Stimulated activated CD4-positive, alpha-beta T cell treated with anti-CD3 and anti-CD28 coated beads, Interleukin-1b, Interleukin-23, amount 100 ng/mL, for 1 hour (primary cell): ENCODE measurements around the gene CYP2W1.
A peak's percentile ranks its signal among the peaks of the same experiment; 100 is the strongest.
"Not testable (repeated sequence)": the region's sequence is repeated elsewhere in the genome, so short reads cannot be mapped to it uniquely, and the experiment has no call there.

ENCODE experiments used
- DNase-seq, 2 donors: peaks; one replicate each; pipeline ENCODE4 v3.0.0-alpha.2; 2020; ENCODE audit warnings: low read depth in 2 of 2

CYP2W1 gene

DNA sequence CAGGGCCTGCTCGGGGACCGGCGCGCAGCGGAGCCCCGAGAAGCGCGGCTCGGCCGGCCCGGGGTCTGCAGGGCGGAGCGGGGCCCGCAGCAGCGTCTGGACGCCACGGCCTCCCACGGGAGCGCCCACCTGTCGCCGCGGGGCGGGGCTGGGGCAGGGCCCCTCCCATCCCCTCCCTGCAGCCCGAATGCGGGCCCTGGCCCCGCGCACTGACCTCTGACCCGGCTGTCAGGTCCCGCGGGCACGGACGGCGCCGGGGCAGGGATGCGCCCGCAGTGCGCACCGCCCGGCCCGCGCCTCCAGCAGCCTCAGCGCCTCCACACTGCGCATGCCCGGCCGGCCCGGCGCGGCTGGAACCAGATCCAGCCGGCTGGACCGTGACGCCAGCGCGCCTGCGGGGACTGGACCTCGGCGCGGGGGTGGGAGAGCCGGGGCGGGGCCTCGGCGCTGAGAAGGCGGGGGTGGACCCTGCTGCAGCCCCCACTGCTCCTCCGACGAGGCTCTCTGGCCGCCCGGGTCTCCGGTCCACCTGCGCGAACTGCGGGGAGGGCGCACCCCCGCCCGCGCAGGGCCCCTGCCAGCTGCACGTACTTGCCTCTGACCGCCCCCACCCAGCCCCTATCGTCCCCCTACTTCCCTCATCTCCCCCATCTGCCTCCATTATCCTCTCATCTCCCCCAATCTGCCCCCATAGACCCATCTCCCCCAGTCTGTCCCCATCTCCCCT, 45.2 kb downstream of the CYP2W1 start:
- DNase-seq: peak; percentile 45 to 69

DNA sequence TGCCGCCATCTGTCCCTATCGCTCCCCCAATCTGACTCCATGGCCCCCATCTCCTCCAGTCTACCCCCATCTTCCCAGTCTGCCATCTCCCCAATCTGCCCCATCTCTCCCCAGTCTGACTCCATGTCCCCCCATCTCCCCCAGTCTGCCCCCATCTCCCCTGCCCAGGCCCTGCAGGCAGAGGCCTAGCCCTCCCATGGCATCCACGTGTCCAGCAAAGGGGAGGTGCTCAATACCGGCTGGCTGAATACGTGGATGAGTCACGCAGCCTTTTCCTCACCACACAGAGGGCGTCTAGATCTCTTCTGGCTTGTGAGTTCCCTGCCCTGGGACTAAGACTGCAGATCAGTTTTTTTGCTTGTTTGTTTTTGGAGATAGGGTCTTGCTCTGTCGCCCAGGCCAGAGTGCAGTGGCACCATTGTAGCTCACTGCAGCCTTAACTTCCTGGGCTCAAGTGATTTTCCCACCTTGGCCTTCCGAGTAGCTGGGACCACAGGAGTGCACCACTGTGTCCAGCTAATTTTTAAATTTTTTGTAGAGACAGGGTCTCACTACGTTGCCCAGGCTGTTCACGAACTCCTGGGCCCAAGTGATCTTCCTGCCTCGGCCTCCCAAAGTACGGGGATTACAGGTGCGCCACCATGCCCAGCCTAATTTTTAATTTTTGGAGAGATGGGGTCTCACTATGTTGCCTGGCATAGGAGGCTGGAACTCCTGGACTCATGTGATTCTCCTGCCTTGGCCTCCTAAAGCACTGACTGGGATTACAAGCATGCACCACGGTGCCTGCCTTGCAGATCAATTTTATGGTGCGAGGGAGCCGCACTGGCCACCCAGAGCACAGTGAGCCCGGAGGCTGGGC, 46.0 kb downstream of the CYP2W1 start:
- DNase-seq: no peak

DNA sequence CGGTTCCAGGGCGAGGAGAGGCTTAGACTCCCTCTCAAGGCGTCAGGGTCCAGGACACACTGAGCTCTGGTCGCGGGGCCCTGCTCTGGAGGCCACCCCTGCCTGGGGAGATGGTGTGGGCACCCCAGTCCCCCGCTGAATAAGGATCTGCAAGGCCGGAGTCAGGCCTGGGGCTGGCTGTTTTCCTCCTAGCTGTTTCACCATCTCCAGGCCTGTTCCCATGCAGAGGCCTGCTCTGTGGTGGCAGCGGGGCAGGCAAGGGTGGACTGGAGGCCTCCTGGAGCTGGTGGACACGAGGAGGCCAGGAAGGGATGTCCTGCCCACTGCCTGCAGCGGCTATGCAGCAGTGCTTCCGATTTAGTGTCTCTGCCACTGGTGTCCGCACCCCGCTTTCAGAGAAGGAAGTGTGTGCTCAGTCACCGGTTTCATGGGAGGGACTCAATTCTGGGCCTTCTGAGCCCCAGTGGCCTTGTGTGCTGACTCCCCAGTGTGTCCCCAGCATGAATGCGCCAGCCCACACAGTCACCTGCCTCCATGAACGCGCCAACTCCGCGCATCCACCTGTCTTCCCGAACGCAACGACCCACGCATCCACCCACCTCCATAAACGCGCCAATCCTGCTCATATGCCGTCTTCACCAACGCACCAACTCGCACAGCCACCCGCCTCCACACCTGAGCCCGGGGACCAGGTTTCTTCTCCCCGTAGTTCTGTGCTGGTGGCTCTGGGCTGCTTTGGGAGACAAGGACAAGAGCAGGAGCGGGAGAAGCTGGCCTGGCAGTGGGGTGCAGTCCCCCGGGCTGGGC, 46.9 kb downstream of the CYP2W1 start:
- DNase-seq: no peak

DNA sequence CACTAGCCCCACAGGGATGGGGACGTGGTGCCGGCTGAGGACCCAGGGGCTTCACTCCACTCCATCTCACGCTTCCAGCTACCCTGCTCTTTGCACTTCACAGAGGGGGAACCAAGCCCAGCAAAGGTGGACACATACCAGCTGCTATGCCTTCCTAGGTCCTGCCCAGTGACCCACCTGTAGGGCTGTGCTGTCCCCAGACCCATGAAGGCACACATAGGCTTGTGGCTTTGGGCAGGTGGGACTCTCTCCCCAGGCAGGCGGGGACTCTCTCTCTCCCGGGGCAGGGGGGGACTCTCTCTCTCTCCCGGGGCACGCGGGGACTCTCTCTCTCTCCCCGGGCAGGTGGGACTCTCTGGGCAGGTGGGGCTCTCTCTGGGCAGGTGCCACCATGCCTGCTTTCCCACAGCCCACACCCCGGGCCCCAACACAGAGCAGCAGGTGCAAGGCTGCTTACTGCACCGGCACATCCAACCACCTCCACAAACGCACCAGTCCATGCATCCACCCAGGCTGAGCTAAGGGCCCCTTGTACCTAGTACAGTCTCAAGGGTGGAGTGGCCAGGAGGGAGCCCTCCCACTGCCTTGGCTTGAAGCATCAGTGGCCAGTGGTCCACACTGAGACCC, 47.6 kb downstream of the CYP2W1 start:
- DNase-seq: no peak

DNA sequence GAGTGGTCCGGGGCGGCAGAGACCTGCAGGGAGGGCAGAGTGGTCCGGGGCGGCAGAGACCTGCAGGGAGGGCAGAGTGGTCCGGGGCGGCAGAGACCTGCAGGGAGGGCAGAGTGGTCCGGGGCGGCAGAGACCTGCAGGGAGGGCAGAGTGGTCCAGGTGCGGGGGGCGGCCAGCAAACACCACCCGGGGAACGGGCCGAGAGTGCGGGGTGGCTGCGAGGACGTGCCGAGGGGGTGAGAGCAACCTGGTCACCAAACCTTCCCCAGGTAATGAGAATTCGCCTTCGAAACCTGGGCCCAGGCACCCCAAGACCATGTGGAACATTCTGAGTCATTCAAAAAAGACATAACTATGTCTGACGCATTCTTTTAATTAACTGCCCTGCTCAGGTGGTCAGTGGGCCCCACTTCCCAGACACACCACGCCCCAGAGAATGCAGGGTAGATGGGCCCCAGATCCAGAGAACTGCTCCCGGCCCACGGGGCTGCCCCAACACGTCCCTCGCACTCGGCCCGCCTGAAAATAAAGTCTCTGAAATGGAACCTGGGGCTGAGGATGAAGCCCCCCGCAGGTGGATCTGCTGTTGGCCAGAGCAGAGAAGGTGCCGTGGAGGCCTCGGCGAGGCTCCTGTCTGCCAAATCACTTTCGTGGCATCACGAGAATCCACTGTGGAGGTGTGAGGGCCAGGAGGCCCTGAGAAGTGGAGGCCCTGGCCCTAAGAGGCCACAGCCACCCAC, 48.9 kb downstream of the CYP2W1 start:
- no peak for DNase-seq

DNA sequence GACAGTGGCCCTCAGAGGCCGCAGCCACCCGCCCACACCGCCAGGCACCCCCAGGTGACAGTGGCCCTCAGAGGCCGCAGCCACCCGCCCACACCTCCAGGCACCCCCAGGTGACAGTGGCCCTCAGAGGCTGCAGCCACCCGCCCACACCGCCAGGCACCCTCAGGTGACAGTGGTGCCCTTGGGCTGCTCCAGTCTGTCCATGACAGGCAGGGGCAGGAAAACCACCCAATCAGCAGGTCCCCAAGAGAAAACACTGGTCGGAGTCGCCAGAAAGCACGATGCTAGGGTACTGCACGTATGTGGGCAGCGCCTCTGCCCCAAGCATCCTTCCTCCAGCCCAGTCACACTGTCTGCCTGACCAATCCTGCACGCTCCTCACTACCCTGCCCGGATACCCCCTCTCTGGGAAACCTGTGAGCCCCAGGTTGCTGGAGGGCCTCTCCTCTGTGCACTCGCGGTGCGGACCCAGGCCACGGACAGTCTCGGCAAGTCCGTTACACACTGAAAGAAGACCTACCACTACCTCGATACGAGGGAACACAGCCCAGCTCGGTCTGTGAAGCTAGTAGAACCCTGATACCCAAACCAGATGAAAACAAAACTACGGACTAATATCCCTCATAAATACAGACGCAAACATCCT, 49.7 kb downstream of the CYP2W1 start:
- DNase-seq: no peak

DNA sequence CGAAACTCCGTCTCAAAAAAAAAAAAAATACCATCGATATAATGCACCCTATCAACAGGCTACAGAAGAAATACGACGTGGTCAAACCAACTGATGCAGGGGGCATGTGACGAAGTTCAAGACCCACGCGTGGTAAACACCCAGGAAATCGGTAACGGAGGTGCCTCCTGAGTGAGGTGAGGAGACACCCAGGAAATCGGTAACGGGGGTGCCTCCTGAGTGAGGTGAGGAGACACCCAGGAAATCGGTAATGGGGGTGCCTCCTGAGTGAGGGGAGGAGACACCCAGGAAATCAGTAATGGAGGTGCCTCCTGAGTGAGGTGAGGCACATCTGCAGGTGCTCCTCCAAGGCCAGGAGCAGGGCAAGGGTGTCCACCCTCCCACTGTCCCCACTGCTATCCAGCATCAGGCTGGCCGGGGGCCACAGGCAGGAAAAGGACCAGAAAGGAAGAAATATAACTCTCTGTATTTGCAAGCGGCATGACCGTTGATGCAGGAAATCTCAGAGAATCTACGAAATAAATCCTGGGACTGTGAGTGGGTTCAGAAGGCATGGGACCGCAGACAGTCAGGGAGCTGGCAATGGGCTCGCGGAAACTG, 50.7 kb downstream of the CYP2W1 start:
- DNase-seq: no peak

DNA sequence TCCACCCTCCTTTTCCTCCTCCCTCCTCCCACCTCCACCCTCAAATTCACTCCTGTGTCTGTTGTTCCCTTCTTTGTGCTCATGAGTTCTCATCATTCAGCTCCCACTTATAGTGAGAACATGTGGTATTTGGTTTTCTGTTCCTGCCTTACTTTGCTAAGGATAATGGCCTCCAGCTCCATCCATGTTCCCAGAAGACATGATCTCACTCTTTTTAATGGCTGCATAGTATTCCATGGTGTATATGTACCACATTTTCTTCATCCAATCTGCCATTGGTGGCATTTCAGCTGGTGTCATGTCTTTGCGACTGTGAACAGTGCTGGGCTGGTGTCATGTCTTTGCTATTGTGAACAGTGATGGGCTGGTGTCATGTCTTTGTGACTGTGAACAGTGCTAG, 51.8 kb downstream of the CYP2W1 start:
- DNase-seq: not testable (repeated sequence)

DNA sequence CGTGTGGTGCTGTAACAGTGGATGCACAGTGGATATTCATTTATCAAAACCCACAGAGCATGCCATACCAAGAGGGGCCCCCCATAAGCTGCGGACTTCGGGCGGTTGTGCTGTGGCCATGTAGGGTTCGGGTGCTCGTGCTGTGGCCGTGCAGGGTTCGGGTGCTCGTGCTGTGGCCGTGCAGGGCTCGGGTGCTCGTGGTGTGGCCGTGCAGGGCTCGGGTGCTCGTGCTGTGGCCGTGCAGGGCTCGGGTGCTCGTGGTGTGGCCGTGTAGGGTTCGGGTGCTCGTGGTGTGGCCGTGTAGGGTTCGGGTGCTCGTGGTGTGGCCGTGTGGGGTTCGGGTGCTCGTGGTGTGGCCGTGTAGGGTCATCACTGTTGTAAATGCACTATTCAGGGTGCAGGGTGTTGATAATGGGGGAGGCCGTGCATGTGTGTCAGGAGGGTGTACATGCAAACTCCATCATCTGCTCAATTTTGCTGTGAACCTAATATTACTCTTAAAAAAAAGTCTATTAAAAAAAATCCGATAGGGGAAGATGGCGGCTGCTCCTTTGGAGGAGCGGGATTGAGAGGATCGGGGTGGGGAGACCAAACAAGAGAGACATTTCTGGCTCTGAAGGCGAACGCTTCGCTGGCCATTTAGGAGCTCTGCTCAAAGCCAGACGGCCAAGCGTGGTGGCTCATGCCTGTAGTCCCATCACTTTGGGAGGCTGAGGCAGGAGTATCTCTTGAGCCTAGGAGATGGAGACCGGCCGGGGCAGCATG, 53.4 kb downstream of the CYP2W1 start:
- DNase-seq: not testable (repeated sequence)
